NCI-H526 (cell line): ENCODE data around the gene BOD1L1.

Source experiments
- DNase-seq, 2 experiments: peaks; one replicate each; lab custom pipeline; 2025; lab: John Stamatoyannopoulos, UW

Gene BOD1L1

DNA sequence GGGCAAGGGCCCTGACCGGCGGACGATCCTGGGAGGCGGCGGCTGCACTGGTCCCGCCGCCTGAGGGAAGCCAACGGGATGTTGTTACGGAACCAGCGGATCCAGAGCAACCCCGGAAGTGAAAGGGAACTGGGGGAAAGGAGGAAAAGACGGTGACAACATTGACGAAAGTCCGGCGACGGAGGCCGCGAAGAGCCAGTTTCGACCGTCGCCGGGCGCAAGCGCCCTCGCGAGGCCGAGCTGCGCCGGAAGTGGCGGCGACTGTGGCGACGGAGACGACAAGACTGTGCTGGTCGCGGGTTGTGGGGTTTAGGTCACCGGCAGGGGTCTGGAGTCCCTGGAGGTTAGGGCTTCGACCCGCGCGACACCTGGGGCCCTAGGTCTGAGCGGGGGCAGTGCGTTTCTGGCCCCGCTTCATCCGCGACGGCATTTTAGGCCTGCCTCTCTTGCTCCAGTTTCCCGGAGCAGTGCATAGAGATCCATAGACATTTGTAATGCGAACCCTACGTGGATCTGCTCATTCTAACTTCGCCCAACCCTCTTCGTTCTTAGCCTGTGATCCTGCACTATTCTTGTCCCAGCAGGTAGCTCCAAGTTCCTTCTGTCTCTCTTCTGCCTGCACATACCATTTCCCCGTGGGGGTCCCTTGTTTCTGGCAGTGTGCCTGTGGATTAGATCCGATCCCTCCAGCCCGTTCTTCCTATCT is at the start of gene BOD1L1:
TSS of gene BOD1L1 (minus strand) at position 120 of the 706 bp plus-strand sequence. CDS start 138 bp downstream, outside the sequence.
- peak; percentile 77 to 93 for DNase-seq

DNA sequence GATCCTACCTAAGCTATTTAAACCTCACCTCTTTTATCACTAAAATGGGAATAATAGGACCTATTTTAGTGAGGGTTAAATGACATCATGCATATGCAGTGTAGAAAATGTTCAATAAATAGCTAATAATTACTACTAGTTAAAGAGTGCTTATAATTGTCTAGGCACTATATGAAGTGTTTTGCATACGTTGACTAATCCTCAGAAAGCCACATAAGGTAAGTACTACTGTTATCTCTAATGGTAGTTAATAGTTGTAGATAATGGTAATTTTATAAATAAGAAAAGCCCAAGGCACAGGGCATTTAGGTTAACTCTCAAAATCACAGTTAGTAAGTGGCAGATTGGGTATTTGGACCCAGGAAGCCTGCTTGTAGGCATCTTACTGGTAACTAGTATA is 47.4 kb upstream of the BOD1L1 start:
- no peak for DNase-seq

DNA sequence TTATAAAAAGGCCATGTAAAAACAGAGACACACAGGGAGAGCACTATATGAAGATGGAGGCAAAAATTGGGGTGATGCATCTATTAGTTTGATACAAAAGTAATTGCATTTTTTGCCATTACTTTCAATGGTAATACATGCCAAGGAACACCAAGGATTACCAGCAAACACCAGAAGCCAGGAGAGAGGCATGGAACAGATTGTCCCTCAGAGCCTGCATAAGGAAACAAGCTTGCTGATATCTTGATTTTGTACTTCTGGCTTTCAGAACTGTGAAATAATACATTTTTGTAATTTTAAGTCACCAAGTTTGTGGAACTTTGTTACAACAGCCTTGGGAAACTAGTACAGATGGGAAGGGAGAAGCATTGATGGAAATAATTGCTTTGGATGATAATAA is 45.6 kb upstream of the BOD1L1 start:
- DNase-seq: no peak

DNA sequence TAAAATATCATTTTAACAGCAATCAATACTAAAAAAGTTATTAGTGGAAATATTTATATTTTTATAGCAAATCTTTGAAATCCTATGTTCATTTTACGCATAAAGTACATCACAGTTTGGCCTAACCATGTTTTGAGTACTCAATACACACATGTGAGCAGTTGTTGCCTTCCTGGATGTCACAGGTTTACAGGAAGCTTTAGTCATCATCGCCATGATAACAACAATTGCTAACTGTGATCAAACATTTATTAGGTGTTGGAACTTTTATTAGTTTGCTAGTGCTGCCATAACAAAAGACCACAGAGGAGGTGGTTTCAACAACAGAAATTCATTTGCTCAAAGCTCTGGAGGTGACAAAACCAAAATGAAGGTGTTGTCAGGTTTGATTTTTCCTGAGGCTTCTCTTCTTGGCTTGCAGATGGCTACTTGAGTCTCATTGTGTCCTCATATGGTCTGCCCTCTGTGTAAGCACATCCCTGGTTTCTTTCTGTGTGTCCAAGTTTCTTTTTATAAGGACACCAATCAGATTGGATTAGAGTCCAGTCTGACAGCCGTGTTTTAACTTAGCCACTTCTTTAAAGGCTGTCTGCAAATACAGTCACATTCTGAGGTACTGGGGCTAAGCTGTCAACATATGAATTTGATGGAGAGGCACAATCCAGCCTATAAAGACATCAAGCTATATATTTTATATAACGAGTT is 43.1 kb upstream of the BOD1L1 start:
- no peak for DNase-seq

DNA sequence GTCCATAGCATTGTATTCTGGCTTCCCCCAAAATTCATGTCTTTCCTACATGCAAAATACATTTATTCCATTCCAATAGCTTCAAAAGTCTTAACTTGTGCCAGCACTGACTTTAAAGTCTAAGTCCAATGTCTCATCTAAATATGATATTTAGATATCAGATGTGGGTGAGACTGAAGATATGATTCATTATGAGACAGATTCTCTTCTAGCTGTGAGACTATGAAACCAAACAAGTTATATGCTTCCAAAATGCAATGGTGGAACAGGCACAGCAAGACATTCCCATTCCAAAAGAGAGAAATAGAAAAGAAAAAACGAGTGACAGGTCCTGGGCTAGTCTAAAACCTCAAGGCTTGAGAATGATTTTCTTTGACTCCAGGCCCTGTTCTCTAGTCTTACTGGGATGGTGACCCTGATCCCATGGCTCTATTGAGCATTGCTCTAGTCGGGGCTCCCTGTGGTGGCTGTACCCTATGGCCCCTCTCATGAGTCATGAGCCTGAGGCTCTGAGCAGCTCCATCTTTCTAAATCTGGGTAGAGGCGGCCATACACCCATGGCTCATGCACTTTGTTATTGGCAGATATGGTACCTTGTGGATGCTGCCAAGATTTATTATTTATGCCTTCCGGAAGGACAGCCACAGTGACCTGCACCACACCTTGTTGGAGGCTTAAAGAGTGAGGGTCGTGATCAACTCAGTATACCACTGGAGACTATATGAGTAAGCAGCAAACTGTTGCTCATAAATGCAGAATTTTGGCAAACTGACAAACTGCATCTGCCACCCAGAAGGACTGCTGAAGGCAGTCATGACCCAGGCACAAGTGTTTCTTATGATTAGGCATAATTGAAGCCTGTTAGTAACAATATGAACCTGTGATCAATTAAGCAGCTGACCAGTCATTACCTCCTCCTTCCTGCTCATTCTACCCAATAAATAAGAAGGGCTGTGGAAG is 38.5 kb upstream of the BOD1L1 start:
- DNase-seq: no peak

DNA sequence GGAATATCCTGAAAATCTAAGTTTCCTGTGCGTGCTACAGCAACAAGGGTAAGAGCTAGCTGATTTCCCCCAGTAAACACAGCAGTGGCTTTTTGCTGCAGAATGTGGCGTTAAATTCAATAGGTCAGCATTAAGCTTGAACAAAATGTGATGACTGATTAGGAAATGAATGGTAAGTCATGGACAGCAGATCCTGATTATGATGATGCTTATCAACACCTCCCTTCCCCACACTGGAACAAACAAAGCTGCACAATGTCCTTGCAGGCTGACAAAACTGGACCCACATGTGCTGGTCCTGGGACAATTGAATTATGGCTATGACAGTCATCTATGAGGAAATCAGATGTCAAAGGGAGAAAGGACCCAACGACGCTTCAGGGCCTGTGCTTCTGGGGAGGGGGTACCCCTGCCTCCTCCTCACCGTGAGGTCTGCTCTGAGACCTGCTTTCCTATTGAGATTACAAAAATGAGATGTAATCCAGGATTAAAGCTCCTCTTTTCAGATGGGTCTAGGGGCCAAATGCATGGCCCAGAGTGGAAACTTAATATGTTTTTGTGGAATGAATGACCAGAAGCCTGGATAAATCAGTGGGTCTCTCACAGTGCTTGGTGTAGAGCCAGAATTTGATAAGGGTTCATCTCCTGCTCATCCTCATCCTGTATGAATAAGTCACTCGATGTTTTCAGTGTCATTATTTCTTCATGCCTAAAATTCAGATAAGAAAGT is 32.0 kb upstream of the BOD1L1 start:
- DNase-seq: no peak

DNA sequence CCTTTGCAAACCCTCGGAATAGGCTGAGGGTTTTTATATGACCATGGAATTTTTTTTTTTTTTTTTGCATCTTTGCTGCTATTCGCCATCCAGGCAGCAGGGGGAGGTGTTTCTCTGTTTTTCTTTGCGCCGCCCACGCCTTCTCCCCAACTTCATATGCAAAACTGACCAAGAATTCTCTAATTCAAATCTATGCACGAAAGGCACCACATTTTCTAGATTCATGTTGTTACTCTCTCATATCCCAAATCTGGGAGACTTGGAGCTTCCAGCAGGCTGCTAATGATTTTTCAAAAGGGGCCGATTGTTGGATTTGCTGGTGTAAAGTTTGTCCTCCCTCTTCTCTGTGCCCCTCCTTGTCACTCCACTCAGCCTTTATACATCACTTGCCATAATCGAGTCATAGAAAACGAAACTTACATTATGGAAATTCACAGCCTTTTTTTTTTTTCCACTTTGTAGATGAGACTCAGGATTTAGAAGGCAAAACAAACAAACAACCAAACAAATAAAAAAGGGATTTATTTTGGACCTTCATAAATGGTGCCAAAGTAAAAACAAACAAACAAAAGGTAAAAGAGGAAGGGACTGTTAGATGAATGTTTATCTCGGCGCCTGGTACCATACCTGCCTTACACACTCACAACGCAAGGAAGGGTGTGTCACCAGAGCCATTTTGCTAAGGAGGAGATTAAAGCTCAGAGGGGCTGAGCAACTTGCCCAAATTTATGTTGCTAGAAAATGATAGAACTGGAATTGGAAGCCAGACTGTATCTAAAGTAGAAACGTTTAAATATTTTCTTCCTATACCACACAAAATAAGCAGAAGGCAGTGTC is 29.3 kb upstream of the BOD1L1 start:
- peak; percentile 32 to 52 for DNase-seq

DNA sequence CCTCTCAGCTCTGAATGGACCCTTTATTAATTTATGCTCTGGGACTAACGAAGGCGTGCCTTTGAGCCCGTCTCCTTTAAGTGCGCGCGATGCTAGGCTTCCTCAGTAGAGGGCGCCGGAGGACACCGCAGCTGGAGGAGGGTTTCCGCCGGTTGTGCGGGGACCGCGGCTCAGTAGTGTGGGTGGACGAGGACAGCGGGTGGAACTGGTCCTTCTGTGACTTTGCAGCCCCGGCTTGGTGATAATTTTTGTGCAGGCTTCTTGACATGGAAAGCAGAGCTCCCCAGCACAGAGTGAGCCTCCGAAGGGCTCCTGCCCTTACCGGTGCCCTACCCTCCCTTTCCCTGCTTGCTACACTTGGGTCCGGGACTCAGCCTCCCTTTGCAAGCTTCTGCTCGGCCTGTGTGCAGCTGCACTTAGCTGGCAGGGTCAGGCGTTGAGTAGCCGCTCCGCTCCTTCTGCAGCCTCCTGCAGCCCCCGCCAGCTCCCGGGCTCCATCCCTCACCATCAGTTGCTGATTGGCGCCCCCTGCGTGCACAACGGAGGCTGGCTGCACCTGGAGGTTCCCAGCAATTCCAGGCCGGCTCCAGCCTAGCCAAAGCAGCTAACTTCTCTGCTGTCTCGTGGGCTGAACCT is 26.8 kb upstream of the BOD1L1 start:
- DNase-seq: peak; percentile 14 to 76

DNA sequence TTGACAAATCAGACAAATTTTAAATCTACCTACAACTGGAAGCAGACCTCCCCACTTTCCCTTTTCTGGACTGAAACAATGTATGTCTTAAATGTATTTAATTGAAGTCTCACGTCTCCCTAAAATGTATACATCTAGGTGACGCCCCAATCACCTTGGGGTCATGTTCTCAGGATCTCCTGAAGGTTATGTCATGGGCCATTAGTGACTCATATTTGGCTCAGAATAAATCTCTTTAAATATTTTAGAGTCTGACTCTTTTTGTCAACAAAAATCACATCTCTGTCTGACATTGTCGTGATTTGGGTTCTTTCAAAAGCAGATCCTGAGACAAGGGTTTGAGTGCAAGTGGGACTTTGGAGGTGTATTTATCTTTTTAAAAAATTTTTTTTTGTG is 26.2 kb upstream of the BOD1L1 start:
- DNase-seq: no peak

DNA sequence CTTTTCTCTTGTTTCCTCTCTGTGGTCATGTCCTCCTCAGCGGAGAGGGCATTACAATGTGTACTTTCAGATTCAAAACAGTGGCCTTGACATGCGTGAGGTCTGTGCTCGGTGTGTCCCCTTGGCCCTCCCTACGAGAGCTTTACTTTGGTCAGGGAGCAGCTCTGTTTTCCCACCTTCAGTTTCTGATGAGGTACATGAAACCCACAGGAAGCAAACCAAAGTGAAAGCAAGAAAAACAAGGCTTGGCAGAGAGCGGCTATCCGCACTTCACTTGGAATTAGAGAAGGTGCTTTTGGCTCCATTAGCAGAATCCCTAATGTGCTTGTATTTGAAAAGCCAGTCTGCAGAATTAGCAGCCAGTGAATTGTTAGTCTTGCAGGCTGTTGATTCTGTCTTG is 19.5 kb upstream of the BOD1L1 start:
- no peak for DNase-seq

DNA sequence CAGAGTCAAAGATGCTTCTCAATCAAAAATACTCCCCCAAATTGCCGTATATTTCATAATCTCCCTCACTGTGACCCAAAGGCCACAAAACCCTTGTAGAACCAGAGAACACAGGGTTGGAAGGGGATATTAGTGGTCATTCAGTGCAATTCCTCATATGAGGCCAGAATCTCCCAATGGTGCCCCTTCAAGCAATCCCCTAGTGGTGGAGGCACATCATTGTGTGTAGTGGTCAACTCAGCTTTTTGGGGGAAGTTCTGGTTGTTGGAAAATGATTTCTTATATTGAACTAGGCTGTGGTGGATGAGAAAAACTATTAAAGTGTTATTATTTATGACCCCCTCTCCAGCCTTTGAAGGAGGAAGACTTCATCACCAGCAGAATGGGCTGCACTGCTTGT is 17.6 kb upstream of the BOD1L1 start:
- no peak for DNase-seq

DNA sequence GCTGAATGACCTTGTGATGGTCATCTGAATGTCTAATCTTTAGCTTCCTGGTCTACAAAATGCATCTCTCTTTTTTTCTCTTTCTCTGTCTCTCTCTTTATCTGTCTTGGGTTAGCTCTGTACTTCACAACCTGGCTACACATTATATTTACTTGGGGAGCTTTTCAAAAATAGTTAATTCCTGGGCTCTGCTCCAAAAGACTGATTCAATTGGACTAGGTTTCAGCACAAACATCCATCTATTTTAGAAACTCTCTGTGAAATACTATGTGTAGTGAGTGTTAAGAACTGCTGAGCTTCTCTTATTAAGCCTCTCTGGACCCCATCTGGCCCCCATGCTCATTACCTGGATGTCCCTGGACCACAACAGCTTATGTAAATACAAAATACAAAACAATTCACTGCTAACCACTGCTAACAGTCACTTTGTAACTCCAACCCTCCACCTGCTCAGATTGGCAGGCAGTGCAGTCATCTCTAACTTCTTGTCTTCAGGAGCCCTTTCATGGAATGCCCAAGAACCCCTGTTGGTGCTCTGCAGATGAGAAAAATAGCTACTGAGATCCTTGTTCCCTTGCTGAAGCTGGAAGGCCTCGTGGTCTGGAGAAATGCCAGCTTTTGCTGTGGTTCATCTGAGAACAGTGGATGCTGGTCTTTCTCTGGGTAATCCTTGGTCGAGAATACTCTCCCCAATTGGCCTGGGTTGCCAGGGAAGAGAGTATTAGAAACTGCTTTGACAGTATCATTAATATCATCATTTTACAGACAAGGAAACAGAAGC is 14.8 kb upstream of the BOD1L1 start:
- no peak for DNase-seq

DNA sequence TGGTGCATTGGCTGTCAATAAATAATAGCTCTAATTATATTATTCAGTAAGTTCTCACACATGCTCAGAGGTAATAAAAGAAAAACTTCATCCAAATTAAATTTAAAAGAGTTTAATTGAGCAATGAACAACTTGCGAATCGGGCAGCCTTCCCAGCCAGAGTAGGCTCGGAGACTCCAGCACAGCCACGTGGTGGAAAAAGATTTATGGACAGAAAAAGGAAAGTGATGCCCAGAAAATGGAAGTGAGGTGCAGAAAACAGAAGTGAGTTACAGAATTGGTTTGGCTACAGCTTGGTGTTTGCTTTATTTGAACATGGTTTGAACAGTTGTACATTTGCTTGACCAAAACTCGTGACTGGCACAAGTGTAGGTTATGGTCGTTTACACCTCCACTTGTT is 13.6 kb upstream of the BOD1L1 start:
- no peak for DNase-seq

DNA sequence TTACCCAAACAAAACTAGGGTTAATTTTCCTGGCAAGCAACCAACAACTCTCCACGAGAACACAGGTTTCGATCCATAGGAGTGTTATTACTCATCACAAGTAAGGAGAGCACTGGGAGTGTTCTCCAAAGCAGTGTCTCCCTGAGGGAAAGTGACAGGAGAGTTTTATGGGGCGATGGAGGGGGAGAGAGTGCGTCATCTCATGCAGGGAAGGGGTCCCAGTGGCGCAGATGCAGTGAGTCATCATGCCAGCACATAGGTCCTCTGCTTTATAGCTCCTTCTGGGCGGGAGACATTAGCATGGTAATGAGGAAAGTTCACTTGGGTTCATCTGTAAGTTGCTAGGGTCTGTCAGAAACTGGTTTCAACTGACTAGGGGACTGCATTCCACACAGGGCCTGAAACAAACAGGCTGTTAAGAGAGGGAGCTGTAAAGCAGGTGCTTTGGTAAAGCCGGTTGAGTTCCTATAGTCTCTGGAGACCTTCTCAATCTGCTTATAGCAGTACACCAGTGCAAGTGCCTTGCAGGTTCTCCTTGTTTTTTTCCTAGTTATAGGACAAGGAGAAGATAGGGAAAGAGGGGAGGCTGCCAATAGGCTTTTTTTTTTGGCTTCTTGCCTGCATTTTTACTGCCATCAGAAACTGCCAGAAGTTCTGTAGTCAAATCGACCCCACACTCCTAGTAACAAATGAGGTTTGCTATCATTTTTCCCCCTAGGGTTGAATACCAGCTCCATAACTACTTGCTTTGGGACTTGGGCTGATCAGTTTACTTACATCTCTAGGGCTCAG is 12.8 kb upstream of the BOD1L1 start:
- DNase-seq: no peak

DNA sequence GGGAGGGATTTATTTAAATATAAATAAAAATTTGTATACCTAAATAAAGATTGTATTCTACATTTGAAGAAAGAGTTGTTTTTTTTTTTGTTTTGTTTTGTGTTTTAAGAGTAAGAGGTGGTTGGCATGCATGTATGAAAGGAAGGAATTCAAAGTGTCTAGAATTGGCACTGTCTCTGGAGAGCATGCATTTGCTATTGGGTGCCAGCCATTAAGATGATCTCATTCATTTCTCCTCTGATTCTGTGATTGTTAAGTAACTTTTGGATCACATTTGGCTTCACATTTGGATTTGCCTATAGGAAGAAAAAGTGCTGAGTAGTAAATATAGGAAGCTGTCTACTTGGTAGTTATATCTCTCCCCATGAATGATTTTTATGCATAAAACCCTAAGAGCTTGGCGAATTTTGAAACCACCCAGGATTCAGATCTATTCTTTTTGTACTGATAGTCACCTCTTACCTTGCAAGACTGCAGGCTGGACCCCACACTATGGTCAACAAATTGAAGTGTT is 7.8 kb upstream of the BOD1L1 start:
- DNase-seq: no peak

DNA sequence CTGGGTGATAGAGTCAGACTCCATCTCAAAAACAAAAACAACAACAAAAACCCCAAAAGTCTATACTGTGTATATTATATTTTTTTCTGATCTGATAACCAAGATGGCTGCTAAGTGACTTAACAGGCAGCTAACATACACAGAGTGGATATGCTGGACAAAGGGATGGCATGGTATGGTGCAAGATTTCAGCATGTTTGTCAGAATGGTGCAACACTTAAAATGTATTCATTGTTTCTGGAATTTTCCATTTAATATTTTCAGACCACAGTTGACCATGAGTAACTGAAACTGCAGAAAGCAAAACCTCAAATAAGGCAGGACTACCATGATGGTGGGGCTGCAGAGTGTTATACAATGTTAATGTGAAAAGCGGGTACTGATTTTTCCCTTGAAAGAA is 6.1 kb upstream of the BOD1L1 start:
- DNase-seq: no peak

DNA sequence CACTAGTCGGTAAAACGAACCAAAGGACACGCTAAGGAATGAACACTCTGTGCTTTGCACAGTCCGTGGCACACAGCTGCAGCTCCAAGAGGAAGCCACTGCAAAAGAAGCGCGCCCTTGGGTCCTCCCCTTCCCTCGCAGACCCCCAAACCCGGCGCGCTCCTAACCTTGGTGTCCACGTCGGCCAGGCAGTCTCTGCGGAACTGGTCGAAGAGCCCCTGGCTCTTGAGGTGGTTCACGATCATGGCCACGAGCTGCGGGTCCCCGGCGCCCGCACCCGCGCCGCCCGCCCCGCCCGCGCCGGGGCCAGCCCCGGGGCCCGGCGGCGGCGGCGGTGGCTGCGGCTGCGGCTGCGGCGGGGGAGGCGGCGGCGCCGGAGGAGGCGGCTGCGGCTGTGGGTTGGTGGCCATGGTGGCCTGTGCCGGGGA is 333 bp downstream of the BOD1L1 start:
- peak in 1 of 2 experiments; percentile 55 for DNase-seq

DNA sequence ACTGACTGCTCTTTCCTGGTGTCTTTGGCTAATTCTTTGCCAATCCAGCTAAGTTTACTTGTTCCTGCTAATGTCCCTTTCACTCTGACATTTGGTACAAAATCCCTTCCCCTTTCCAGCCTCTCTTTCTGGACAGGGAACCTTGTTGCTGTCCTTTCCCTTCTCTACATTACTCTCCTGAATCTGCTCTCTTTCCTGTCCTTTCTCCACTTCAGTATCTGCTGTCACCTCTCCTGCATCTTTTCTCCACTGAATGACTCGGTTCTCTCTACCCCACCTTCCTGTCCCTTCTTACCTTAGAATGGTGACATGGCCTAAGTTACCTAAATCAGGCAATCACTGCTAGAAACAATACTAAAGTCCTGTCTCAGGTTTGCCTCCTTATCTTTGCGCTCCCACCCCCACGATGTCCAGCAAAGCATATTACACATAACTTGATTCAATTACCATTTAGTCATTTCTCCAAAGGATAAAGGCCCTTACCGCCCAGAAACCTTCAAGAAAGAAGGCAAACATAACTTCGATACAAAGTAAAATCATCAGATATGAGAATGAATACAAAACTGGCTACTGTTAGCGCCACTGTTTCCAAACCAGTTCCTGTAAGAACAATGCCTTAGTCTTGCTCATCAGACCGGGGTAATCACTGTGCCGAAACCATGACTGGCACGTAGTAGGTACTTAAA is 890 bp downstream of the BOD1L1 start:
- no peak for DNase-seq
